RWPE2 (cell line): ENCODE measurements around the gene CPSF4L.

Experiments
- ATAC-seq: fragments of 200-7000 bp; cut with Tn5 transposase; 3 replicates; pipeline ENCODE4 v1.9.1; 2021; ENCODE audit warnings: low read depth
- DNase-seq: peaks from one replicate; pipeline ENCODE4 v3.0.0-alpha.2; 2020; ENCODE audit warnings: low spot score
- H3K27ac ChIP-seq: fragments of 450-650 bp; 2 replicates; pipeline ENCODE4 v1.5.1; 2017; ENCODE audit warnings: mild to moderate bottlenecking; ENCODE audit not compliant: poor library complexity, severe bottlenecking
- H3K27me3 ChIP-seq: fragments of 250-450 bp; sonication (Bioruptor Pico); 2 replicates; pipeline ENCODE4 v1.5.1; 2021; ENCODE audit warnings: mild to moderate bottlenecking, moderate library complexity; ENCODE audit not compliant: insufficient read depth, poor library complexity, severe bottlenecking
- H3K36me3 ChIP-seq: fragments of 250-450 bp; sonication (Bioruptor Pico); 2 replicates; pipeline ENCODE4 v1.5.1; 2020; ENCODE audit warnings: low read depth, mild to moderate bottlenecking, moderate library complexity
- H3K4me1 ChIP-seq: fragments of 250-450 bp; sonication (Bioruptor Pico); 2 replicates; pipeline ENCODE4 v1.5.1; 2021; ENCODE audit warnings: mild to moderate bottlenecking, moderate library complexity; ENCODE audit not compliant: insufficient read depth, poor library complexity, severe bottlenecking
- H3K4me3 ChIP-seq: fragments of 250-450 bp; sonication (Bioruptor Pico); 2 replicates; pipeline ENCODE4 v1.5.1; 2021; ENCODE audit warnings: mild to moderate bottlenecking, moderate library complexity; ENCODE audit not compliant: severe bottlenecking
- H3K9me3 ChIP-seq: fragments of 250-450 bp; sonication (Bioruptor Pico); 2 replicates; pipeline ENCODE4 v1.5.1; 2021; ENCODE audit warnings: mild to moderate bottlenecking, moderate library complexity; ENCODE audit not compliant: severe bottlenecking
- TF ChIP-seq, protein P1 (sequence below): fragments of 450-650 bp; IDR thresholded peaks from one replicate; pipeline ENCODE4 v1.5.1; 2017; ENCODE audit warnings: mild to moderate bottlenecking, moderate library complexity; ENCODE audit not compliant: poor library complexity, severe bottlenecking

CPSF4L gene

DNA sequence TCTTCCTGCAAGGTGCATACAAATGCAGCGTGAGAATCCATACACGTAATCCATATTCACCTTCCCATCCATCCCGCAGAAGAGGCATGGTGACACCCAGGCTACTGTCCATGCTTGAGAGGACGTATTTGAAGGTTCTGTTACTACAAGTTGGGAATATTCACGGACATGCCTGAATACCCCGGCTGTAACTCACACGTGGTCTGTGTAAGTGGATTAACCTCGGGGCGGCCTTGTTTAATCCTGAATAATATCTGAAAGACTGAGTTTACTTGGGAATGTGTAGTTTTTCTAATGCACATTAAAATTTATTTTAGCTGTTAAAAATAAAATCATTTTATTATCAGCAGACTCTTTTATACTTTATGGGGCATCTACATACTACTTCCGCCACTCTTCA is 13.1 kb downstream of the CPSF4L start:
- DNase-seq = no peak
- peaks cover 26% of the 10 kb centered on the region for H3K36me3 ChIP-seq
- ATAC-seq = no peak

DNA sequence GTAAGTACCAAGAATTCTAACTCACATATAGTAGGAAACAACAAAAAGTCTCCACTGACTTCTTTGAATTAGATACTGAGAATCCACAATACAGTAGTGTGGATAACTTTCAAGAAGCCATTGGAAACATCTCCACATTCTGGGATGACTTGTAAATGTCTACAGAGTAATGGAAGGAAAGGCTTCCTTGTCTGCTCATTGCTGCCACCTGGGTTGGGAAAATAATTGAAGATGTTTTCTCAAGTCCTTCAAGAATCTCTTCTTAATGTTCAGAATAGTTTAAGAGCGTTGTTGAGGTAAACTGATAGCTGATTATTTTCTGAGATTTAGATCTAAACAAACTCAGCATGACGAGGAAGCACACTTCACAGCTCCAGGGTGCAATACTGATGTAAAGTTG is 14.0 kb downstream of the CPSF4L start:
- Histone ChIP-seq H3K4me1 (no peaks in the 10 kb centered on the region), H3K36me3 (peaks cover 28% of the 10 kb centered on the region), H3K27me3 (no peaks in the 10 kb centered on the region), H3K27ac (no peak overlapping the region), H3K9me3 (no peaks in the 10 kb centered on the region), H3K4me3 (no peak overlapping the region)
- ATAC-seq (no peak), DNase-seq (no peak)
- TF ChIP-seq, protein P1, sequence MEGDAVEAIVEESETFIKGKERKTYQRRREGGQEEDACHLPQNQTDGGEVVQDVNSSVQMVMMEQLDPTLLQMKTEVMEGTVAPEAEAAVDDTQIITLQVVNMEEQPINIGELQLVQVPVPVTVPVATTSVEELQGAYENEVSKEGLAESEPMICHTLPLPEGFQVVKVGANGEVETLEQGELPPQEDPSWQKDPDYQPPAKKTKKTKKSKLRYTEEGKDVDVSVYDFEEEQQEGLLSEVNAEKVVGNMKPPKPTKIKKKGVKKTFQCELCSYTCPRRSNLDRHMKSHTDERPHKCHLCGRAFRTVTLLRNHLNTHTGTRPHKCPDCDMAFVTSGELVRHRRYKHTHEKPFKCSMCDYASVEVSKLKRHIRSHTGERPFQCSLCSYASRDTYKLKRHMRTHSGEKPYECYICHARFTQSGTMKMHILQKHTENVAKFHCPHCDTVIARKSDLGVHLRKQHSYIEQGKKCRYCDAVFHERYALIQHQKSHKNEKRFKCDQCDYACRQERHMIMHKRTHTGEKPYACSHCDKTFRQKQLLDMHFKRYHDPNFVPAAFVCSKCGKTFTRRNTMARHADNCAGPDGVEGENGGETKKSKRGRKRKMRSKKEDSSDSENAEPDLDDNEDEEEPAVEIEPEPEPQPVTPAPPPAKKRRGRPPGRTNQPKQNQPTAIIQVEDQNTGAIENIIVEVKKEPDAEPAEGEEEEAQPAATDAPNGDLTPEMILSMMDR = peak; percentile 41

More for the DNA sequence above, 13.1 kb downstream of the CPSF4L start:
- Histone ChIP-seq H3K9me3 (no peaks in the 10 kb centered on the region), H3K4me3 (no peak overlapping the region), H3K27ac (no peak overlapping the region), H3K27me3 (no peaks in the 10 kb centered on the region), H3K4me1 (no peaks in the 10 kb centered on the region)
- TF ChIP-seq, protein P1 = no peak

DNA sequence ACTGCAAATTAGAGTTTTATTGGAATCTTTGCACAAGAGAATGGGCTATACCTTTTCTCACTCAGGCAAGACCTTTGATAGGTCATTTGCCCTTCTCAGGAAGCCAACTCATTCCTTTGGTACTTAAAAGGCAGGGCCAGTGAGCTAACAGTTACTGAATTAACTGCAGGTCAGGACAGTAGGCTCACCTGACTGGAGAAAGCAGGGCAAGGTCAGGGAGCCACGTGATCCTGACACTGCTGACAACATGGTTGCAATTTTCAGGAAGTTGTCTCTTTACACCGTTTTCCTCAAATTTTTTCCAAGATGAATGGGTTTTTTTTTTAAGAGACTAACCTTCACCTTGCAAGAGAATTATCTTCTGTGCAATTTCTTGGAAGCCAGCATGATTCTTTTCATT is 21.1 kb downstream of the CPSF4L start:
- TF ChIP-seq, protein P1 = no peak
- ATAC-seq = peak; percentile 71
- Histone ChIP-seq H3K36me3 (peaks cover 60% of the 10 kb centered on the region), H3K4me1 (peaks cover 5% of the 10 kb centered on the region), H3K4me3 (no peak overlapping the region), H3K27ac (no peak overlapping the region), H3K27me3 (no peaks in the 10 kb centered on the region), H3K9me3 (no peaks in the 10 kb centered on the region)
- DNase-seq = no peak

DNA sequence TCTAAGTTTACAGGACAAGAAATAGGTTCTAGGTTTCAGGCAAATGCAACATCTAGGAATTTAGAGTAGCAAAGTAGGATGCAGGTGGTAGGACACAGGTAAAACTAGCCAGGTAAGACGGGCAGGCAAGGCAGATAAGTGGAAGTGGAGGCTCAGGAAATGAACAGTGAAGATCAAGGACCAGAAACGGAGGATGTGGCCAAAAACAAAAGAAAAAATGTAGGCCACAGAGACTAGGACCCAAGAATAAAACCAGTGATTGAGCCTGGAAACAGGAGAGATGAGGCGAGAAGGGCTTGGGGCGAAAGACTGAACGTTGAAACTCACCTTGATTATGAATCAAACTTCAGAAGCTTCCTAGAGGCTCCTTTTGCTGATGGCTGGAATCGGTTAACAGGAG is 24.0 kb downstream of the CPSF4L start:
- Histone ChIP-seq H3K4me3 (no peak overlapping the region), H3K4me1 (peaks cover 5% of the 10 kb centered on the region), H3K27me3 (no peaks in the 10 kb centered on the region), H3K9me3 (no peaks in the 10 kb centered on the region), H3K36me3 (peaks cover 62% of the 10 kb centered on the region), H3K27ac (no peak overlapping the region)
- DNase-seq = no peak
- ATAC-seq = no peak
- TF ChIP-seq, protein P1 = no peak

DNA sequence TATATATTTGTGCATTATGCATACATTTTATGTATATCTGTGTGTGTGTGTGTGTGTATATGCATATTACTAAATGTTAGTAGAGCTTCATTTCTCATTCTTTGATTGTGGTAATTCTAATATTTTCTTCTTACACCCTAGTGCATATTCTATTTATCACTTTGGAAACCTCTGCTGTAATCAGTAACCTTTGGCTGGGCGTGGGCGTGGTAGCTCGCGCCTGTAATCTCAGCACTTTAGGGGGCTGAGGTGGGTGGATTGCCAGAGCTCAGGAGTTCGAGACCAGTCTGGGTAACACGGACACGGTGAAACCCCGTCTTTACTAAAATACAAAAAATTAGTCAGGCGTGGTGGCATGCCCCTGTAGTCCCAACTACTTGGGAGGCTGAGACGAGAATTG is 26.9 kb downstream of the CPSF4L start:
- Histone ChIP-seq H3K9me3 (no peaks in the 10 kb centered on the region), H3K4me3 (no peak overlapping the region), H3K4me1 (peaks cover 8% of the 10 kb centered on the region), H3K27me3 (no peaks in the 10 kb centered on the region), H3K36me3 (peaks cover 38% of the 10 kb centered on the region), H3K27ac (no peak overlapping the region)
- no peak for ATAC-seq
- DNase-seq = no peak
- TF ChIP-seq, protein P1 = no peak
